IPS-18a (cell line): ENCODE measurements around the gene AQP12A.

Experiments
- H3K27ac ChIP-seq: one replicate; pipeline ENCODE4 v1.5.1; 2013; ENCODE audit warnings: low read length
- H3K27me3 ChIP-seq: one replicate; pipeline ENCODE4 v1.6.1; 2013; ENCODE audit warnings: mild to moderate bottlenecking, low read length; ENCODE audit not compliant: control insufficient read depth, insufficient read depth
- H3K36me3 ChIP-seq: one replicate; pipeline ENCODE4 v1.6.1; 2013; ENCODE audit warnings: low read depth, low read length; ENCODE audit not compliant: control insufficient read depth
- H3K4me1 ChIP-seq: one replicate; pipeline ENCODE4 v1.6.1; 2013; ENCODE audit warnings: low read depth, low read length; ENCODE audit not compliant: control insufficient read depth
- H3K4me3 ChIP-seq: one replicate; pipeline ENCODE4 v1.5.1; 2013; ENCODE audit warnings: low read length
- H3K9ac ChIP-seq: one replicate; pipeline ENCODE4 v1.6.1; 2013; ENCODE audit warnings: mild to moderate bottlenecking, low read length, moderate library complexity
- H3K9me3 ChIP-seq: one replicate; pipeline ENCODE4 v1.6.1; 2013; ENCODE audit warnings: low read depth, low read length; ENCODE audit not compliant: control insufficient read depth

AQP12A gene

GRCh38 chr2:240732911-240733622, 41.4 kb downstream of the AQP12A start:
- no peak overlapping the region for H3K9ac ChIP-seq
- no peaks in the 10 kb centered on the region for H3K9me3 ChIP-seq
- H3K4me1 ChIP-seq = no peaks in the 10 kb centered on the region
- no peak overlapping the region for H3K4me3 ChIP-seq
- H3K27me3 ChIP-seq = no peaks in the 10 kb centered on the region
- no peak overlapping the region for H3K27ac ChIP-seq
- H3K36me3 ChIP-seq = peaks cover 40% of the 10 kb centered on the region

GRCh38 chr2:240733803-240734495, 42.3 kb downstream of the AQP12A start:
- Histone ChIP-seq H3K9ac (no peak overlapping the region), H3K27ac (no peak overlapping the region), H3K4me1 (no peaks in the 10 kb centered on the region), H3K4me3 (no peak overlapping the region), H3K27me3 (no peaks in the 10 kb centered on the region), H3K9me3 (no peaks in the 10 kb centered on the region), H3K36me3 (peaks cover 49% of the 10 kb centered on the region)

GRCh38 chr2:240734756-240735155, 43.1 kb downstream of the AQP12A start:
- H3K36me3 ChIP-seq = peaks cover 56% of the 10 kb centered on the region
- H3K27ac ChIP-seq = no peak overlapping the region
- no peaks in the 10 kb centered on the region for H3K27me3 ChIP-seq
- no peak overlapping the region for H3K4me3 ChIP-seq
- no peaks in the 10 kb centered on the region for H3K9me3 ChIP-seq
- no peak overlapping the region for H3K9ac ChIP-seq
- H3K4me1 ChIP-seq = no peaks in the 10 kb centered on the region

GRCh38 chr2:240735476-240735875, 43.8 kb downstream of the AQP12A start:
- Histone ChIP-seq H3K9ac (no peak overlapping the region), H3K36me3 (peaks cover 63% of the 10 kb centered on the region), H3K27ac (no peak overlapping the region), H3K4me3 (no peak overlapping the region), H3K4me1 (no peaks in the 10 kb centered on the region), H3K27me3 (no peaks in the 10 kb centered on the region), H3K9me3 (no peaks in the 10 kb centered on the region)

GRCh38 chr2:240736281-240737250, 44.9 kb downstream of the AQP12A start:
- H3K36me3 ChIP-seq = peaks cover 74% of the 10 kb centered on the region
- no peak overlapping the region for H3K27ac ChIP-seq
- no peak overlapping the region for H3K9ac ChIP-seq
- no peaks in the 10 kb centered on the region for H3K9me3 ChIP-seq
- H3K27me3 ChIP-seq = no peaks in the 10 kb centered on the region
- no peaks in the 10 kb centered on the region for H3K4me1 ChIP-seq
- H3K4me3 ChIP-seq = no peak overlapping the region

- H3K27ac ChIP-seq = no peak overlapping the region
- H3K4me3 ChIP-seq = no peak overlapping the region
- H3K9me3 ChIP-seq = no peaks in the 10 kb centered on the region
- peaks cover 83% of the 10 kb centered on the region for H3K36me3 ChIP-seq
- H3K27me3 ChIP-seq = no peaks in the 10 kb centered on the region
- H3K9ac ChIP-seq = no peak overlapping the region
- H3K4me1 ChIP-seq = no peaks in the 10 kb centered on the region
Measured at GRCh38 chr2:240737512-240737911, 45.8 kb downstream of the AQP12A start.

- no peaks in the 10 kb centered on the region for H3K9me3 ChIP-seq
- no peak overlapping the region for H3K4me3 ChIP-seq
- H3K9ac ChIP-seq = no peak overlapping the region
- no peak overlapping the region for H3K27ac ChIP-seq
- no peaks in the 10 kb centered on the region for H3K4me1 ChIP-seq
- H3K36me3 ChIP-seq = peaks cover 86% of the 10 kb centered on the region
- no peaks in the 10 kb centered on the region for H3K27me3 ChIP-seq
Measured at GRCh38 chr2:240737958-240738357, 46.3 kb downstream of the AQP12A start.

GRCh38 chr2:240739797-240740196, 48.1 kb downstream of the AQP12A start:
- Histone ChIP-seq H3K4me3 (no peak overlapping the region), H3K36me3 (peaks cover 84% of the 10 kb centered on the region), H3K4me1 (no peaks in the 10 kb centered on the region), H3K9me3 (no peaks in the 10 kb centered on the region), H3K27me3 (no peaks in the 10 kb centered on the region), H3K9ac (no peak overlapping the region), H3K27ac (no peak overlapping the region)

- Histone ChIP-seq H3K36me3 (peaks cover 92% of the 10 kb centered on the region), H3K9ac (no peak overlapping the region), H3K4me3 (no peak overlapping the region), H3K27ac (no peak overlapping the region), H3K27me3 (no peaks in the 10 kb centered on the region), H3K4me1 (no peaks in the 10 kb centered on the region), H3K9me3 (no peaks in the 10 kb centered on the region)
Measured at GRCh38 chr2:240741091-240741490, 49.4 kb downstream of the AQP12A start.

- H3K27ac ChIP-seq = no peak overlapping the region
- no peak overlapping the region for H3K4me3 ChIP-seq
- H3K4me1 ChIP-seq = no peaks in the 10 kb centered on the region
- H3K9me3 ChIP-seq = no peaks in the 10 kb centered on the region
- peaks cover 94% of the 10 kb centered on the region for H3K36me3 ChIP-seq
- no peak overlapping the region for H3K9ac ChIP-seq
- H3K27me3 ChIP-seq = no peaks in the 10 kb centered on the region
Measured at GRCh38 chr2:240742602-240743095, 51.0 kb downstream of the AQP12A start.

GRCh38 chr2:240745456-240745855, 53.8 kb downstream of the AQP12A start:
- H3K36me3 ChIP-seq = peaks cover 89% of the 10 kb centered on the region
- H3K9ac ChIP-seq = no peak overlapping the region
- H3K9me3 ChIP-seq = no peaks in the 10 kb centered on the region
- no peaks in the 10 kb centered on the region for H3K4me1 ChIP-seq
- H3K27me3 ChIP-seq = no peaks in the 10 kb centered on the region
- no peak overlapping the region for H3K4me3 ChIP-seq
- no peak overlapping the region for H3K27ac ChIP-seq
